ENCODE data around the gene HELZ2.
A peak's percentile ranks its signal among the peaks of the same experiment; 100 is the strongest.
"Not testable (repeated sequence)": the region's sequence is repeated elsewhere in the genome, so short reads cannot be mapped to it uniquely, and the experiment has no call there.

The HELZ2 gene

DNA sequence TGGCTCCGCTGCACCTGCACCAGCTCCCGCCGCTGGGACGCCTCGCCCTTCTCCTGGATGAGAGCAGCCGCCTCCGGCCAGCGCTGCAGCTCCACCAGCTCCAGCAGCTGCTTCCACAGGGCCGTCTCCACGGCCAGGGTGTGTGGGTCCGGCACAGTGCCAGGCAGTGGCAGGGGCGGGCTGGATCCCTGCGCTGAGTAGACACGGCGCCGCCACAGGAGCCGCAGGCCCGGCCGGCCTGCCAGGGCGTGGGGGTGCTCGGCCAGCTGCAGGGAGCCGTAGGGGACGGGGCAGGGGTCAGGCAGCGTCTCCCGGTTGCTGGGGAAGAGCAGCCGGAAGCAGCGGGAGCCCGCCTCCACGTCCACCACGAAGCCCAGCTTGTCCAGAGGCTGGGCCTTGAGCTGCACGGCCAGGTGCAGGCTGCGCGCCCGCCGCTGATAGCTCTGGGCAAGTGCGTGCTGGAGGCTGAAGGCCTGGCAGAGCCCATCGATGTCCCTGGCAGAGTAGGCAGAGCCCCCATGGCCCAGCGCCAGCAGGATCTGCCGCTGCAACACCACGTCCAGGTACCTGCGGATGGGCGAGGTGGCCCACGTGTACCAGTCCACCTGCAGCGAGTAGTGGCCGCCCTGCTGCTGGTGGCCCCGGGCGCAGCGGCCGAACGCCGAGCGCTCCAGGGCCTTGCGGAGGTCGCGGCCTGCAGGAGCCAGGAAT is 10.7 kb downstream of the HELZ2 start:
- no peak for DNase-seq

DNA sequence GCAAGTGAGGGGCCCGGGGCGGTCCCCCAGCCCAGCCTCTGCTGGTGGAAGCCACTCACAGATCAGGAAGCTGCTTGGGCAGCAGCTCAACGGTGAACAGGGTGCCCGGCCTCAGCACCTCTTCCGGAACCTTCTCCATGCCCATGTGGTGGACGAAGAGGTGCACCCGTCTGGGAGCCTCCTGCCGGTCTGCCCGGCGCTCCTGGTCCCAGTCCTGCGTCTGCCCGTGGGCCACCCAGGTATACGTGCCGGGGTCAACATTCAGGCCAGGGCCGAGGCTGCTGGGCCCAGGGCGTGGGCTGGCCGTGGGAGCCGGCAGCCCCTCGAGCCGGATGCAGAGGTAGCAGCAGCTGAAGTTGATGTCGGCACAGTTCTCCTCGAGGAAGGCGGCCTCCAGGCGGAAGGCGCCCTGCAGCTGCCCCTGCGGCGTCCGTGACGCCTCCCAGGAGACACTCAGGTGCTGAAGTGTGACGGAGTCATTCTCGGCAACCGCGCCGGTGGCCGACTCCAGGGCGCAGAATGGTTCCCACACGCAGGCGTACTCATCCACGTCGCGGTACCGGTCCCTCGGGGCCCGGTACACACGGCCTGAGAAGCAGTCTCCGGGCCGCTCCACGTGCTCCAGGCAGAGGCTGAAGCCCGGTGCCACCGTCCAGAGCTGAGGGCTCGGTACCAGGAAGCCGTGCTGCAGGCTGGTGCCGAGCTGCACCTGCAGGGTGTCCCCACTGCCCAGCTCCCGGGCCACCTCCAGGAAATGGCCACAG is 11.4 kb downstream of the HELZ2 start:
- DNase-seq: no peak

GRCh38 chr20:63561624-63562396 is 12.2 kb downstream of the HELZ2 start:
- DNase-seq: no peak

DNA sequence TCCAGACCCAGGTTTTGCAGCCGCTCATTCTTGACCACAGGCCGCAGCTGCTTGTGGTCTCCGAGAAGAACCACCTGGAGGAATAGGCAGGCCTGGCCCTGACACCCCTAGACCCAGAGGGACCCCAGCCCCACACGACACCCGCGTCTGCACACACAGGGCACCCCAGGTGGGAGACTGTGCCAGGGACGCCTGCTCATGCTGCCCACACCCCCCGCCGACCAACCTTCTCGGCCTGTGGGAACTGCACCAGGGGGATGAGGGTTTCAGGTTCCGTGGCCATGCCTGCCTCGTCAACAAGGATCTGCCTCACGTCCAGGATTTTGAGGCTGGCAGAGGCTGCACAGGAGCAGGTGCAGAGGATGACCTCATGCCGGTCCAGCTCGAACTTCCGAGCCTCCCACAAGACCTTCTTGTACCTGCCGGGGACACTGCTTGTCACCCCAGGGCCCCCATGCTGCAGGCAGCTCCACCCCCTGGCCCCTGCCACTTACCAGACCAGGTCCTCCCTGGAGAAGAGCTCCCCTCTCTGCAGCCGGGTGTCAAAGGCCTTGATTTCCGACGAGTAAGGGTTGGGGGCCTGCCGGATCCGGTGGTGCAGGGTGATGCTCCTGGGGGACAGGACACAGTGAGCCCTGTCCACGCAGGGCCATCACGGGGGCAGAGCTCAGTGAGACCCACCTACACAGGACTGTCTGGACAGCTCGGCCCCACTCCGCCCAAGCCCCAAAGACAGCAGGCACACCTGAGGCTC is 13.0 kb downstream of the HELZ2 start:
- no peak for DNase-seq

DNA sequence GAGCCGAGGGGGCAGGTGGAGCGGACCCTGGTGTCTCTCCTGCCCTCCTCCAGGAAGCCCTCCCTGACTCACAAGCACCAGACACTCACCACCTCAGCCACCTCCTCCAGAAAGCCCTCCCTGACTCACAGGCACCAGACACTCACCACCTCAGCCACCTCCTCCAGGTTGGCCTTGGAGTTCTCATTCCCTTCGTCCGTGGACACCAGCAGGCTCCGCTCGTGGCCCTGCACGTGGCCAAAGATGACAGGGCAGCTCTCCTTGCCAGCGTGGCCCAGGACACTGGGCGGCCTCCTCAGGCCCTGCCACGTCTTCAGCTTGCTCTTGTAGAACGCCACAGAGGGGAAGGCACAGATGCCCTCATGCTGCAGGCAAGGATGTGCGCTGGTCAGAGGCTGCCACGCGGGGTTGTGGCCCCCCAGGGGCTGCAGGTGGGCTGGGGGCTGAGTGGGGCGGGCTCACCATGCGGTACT is 13.7 kb downstream of the HELZ2 start:
- DNase-seq: no peak

- DNase-seq: not testable (repeated sequence)
Observed at GRCh38 chr20:63559485-63560332, 14.3 kb downstream of the HELZ2 start.

DNA sequence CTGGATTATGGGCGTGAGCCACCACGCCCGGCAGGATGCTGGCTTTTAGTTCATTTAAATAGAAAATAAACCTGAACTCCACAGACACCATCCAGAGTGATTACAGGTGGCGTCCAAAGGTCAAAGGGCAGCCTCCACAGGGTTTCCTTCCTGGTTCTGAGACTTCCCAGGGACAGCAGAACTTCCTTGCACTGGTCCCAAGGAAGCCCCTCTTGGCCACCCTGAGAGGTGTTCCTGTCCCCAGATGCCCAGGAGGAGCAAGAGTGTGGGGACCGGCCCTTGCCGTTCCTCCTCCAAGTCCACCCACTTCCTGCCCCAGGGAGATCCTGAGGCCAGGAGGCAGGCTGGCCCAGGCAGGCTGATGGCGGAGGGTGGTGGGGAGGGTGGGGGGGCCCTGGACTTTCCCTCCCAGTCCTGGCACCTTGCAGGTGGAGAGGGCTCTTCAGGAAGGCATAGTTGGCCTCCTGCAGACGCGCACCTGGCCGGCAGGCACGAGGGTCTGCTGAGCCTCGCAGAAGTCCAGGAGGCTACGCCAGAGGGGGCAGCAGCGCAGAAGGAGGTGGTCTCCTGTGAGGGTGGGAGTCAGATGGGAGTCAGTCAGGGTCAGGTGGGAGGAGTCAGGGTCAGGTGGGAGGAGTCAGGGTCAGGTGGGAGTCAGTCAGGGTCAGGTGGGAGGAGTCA is 15.1 kb downstream of the HELZ2 start:
- no peak for DNase-seq

DNA sequence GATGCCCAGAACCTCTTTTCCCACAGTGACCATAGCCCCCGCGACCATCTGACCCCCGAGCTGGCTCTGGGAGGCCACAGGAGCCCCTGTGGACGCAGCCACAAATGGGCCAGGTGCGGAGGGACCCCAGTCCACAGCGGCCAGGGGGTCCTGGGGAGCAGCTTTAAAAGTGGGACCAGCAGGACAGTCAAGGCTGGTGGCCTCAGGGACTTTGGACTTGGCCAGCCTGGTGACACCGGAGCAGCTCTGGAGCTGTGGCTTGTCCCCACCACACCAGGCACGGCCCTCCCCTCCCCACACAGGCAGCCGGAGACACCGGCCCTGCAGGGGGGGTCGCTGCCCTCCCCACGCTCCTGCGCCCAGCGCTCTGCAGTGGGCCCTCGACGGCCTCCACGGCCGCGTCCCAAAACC is 16.6 kb downstream of the HELZ2 start:
- DNase-seq: no peak

GRCh38 chr20:63556873-63557478 is 17.1 kb downstream of the HELZ2 start:
- no peak for DNase-seq

DNA sequence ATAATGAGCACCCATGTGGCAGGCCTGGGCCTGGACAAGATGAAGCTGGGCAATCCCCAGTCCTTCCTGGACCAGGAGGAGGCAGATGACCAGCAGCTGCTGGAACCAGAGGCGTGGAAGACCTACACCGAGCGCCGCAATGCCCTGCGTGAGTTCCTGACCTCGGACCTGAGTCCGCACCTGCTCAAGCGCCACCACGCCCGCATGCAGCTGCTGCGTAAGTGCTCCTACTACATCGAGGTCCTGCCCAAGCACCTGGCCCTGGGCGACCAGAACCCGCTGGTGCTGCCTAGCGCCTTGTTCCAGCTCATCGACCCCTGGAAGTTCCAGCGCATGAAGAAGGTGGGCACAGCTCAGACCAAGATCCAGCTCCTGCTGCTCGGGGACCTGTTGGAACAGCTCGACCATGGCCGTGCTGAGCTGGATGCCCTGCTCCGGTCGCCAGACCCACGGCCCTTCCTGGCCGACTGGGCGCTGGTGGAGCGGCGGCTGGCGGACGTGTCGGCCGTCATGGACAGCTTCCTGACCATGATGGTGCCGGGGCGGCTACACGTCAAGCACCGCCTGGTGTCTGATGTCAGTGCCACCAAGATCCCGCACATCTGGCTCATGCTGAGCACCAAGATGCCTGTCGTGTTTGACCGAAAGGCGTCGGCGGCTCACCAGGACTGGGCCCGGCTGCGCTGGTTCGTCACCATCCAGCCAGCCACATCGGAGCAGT is 18.2 kb downstream of the HELZ2 start:
- DNase-seq: no peak

GRCh38 chr20:63554361-63555278 is 19.4 kb downstream of the HELZ2 start:
- DNase-seq: no peak

DNA sequence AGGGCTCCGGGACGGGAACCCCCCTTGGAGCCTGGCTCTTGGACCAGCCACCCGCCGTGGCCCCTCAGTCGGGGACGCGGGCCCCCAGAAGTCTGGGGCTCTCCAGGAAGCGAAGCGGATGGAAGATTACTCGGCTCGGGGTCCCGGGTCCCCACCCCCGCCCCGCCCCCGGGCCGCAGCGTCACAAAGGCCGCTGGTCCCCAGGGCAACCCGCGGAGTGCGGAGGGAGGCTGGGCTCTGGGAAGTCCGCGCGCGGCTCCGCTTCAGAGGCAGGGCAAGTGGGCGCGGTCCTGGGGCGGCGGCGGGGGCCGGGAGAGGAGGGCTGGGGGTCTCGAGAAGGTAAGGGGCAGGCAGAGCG is 20.1 kb downstream of the HELZ2 start, which contains the start of gene FNDC11:
Gene FNDC11 (plus strand): TSS at position 227 of the 358 bp plus-strand sequence. CDS start 1,505 bp downstream, outside the sequence.
- no peak for DNase-seq

GRCh38 chr20:63553251-63553932 is 20.6 kb downstream of the HELZ2 start:
- peak; percentile 95 for DNase-seq

DNA sequence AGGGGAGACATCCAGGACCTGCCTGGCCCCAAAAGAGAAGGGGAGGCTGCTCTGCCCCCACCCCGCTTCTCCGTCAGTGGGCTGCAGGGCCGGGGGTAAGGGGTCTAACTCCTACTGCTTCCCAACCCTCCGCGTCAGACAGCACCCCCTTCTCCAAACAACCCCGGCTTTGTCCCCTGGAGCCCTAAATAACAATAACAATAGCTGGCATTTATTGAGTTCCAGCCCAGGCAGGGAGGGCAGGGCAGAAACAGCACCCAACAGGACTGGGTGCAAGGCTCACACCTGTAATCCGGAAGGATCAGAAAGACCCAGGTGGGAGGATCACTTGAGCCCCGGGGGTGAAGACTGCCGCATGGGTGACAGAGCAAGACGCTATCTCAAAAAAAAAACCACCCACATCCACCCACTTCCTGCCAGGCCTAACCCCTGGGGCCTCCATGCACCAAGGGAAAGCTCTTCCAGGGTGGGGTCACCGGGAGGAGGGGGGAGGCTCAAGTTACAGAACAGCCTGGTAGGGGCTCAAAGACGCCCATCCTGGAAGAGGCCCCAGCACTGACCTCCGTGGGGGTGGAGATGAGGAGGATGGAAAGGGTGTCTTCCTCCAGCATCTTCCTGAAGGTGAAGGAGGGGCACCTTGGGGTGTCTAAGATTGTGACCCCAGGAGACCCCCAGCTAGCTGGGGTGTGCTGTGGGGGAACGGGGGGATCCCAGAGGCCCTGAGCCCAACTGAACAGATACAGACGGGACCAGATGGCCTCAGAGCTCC is 21.4 kb downstream of the HELZ2 start:
- DNase-seq: no peak

DNA sequence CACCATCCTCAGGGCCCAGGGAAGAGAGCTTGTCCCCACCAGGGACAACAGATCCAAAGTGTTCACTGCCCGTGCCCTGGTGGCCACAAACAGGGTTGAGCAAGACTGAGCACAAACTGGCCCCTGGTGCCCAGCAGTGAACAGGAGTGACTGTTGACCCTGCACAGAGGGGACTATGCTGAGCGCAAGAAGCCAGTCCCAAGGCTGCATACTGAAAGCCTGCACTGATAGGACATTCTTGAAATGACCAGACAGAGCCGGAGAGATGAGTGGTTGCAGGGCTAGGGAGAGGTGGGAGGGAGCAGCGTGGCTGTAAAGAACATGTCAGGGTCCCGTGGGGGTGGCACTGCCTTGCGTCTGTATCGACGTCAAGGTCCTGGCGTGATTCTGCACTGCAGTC is 23.0 kb downstream of the HELZ2 start:
- no peak for DNase-seq

DNA sequence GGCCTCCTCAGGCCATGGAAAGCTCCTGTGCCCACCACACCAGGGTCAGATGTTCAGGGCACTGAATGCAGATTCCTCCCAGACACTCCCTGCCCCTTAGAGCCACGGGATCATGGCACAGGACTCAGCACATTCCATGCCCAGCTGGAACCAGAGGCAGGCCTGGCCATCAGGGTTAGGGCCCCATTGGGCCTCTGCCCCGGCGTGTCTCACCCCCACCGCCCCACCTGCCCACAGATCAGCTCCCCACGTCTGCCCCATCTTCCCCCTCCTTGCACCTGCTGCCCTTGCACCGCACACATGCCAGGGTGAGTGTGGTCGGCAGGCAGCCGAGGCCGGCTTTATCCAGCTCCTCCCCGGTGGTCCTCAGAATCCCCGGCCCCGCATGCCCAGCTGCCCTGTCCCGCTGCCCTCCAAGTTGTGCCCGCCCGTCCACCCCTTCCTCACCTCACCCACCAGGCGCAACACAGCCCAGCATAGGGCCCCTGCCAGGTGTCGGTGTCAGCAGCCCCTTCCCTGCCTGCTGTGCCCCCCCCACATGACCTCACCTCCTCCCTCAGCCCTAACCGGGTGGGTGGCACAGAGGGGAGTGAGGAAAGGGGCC is 24.3 kb downstream of the HELZ2 start:
- DNase-seq: no peak

DNA sequence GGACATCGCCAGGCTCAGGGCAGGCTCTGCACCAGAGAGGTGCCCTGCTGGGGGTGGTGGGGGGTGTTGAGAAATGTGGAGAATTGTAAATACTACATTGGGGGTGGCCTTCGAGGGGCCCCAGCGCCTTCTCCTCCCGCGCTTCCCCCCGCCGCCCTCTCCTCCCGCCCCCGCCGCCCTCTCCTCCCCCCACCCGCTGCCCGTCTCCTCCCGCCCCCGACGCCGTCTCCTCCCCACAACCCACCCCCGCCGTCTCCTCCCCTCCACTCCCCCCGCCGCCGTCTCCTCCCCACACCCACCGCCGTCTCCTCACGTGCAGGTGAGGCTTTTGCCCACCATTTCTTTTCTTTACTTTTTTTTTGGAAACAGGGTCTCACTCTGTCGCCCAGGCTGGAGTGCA is 25.0 kb downstream of the HELZ2 start:
- DNase-seq: no peak
